ENCODE measurements around the gene SRGAP1. TPM values are rescaled to one million over a fixed set of nuclear protein-coding genes. Genes with fewer than 3 reads are reported as not detected.

SRGAP1 gene
- total and polyA plus RNA-seq, 2 of the 8 experiments (the other 6 are each of a cell fraction or from before 2014, with no cell fraction given), result 3.2 to 7.3 TPM

DNA sequence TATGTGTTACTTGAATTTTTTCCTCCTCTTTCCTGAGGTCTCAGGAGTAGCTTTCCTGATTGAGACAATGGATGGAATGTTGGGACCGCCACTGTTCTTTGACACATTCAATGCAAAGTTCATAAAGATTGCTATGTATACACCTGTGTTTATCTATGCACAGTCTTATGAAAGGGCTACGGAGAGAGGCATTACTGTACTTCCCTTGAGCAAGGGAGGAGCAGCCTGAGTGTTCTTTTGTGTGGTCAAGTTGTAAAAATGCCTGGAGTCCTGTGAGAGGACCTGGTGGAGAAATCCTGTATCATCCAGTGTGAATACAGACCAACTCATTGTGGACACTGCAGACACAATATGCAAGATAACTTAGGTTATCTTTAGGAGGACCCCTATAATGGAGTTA, 1.2 kb downstream of the SRGAP1 start (continued):
- TF ChIP-seq TEAD4 (IDR thresholded peaks at IDR 0.05; ENCODE audit: low read depth, low read length) (no peak), PHF8 (conservative IDR thresholded peaks at IDR 0.05; ENCODE audit: low read depth, low read length) (no peak), NANOG (IDR thresholded peaks at IDR 0.05; ENCODE audit: insufficient read depth, low read depth, low read length, poor library complexity, severe bottlenecking) (no peak), RNF2 (IDR thresholded peaks at IDR 0.05; ENCODE audit: borderline replicate concordance, low read depth, low read length, missing control alignments, poor library complexity, severe bottlenecking) (no peak), ASH2L (IDR thresholded peaks at IDR 0.05; ENCODE audit: low read length) (no peak), EP300 (IDR thresholded peaks at IDR 0.05; ENCODE audit: borderline replicate concordance in 1 of 2, low read depth in 2 of 2, low read length in 2 of 2) (no peak), ATF2 (IDR thresholded peaks at IDR 0.05; ENCODE audit: low read length) (no peak)
